Limb (tissue), 2 donors: Measurements from ENCODE around the gene FXYD3.

Source experiments
- DNase-seq, 2 donors: peaks; one replicate each; pipeline ENCODE4 v3.0.0-alpha.2; 2016; ENCODE audit errors: extremely low spot score in 2 of 2

The FXYD3 gene, protein sequence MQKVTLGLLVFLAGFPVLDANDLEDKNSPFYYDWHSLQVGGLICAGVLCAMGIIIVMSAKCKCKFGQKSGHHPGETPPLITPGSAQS

DNA sequence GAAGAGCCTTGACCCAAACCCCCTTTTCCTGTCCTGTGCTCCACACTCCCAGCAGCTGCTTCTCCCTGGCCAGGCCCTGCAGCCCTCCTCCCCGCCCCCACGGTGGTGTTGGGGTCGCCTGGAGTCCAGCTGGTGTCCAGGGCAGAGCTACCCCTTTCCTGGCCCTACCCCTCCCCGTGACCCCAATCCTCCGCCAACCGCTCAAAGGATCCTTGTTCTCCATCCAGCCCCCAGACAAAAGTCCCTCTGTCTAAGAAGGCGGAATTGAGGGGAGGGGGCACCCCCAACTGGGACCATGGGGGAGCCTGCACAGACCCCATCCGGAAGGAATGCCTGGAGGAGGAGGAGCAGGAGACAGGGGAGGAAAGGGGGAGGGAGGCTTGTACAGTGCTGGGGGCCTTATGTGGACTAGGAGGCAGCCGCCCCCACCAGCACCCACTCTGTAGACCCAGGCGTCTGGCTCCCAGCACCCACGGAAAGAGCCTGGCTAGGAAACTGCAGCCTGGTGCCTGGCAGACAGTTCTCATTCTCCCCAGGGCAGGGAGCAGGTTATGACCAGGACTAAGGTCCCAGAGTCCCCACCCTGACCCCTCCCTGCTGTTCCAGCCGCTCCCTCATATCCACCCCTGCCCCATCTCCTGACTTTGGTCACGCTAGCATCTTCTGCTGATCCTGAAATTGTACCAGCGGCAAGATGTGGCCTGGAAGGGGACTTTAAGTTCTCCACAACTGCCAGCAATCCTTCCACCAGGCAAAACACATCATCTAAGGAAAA lies at the start of gene FXYD3:
Gene FXYD3, plus strand, starts transcription at position 647 of the 775 bp plus-strand sequence. CDS start 3,554 bp downstream, outside the sequence.
- peak in 1 of 2 donors; percentile 78 for DNase-seq

GRCh38 chr19:35066121-35066520 lies 49.5 kb upstream of the FXYD3 start:
- DNase-seq = no peak

DNA sequence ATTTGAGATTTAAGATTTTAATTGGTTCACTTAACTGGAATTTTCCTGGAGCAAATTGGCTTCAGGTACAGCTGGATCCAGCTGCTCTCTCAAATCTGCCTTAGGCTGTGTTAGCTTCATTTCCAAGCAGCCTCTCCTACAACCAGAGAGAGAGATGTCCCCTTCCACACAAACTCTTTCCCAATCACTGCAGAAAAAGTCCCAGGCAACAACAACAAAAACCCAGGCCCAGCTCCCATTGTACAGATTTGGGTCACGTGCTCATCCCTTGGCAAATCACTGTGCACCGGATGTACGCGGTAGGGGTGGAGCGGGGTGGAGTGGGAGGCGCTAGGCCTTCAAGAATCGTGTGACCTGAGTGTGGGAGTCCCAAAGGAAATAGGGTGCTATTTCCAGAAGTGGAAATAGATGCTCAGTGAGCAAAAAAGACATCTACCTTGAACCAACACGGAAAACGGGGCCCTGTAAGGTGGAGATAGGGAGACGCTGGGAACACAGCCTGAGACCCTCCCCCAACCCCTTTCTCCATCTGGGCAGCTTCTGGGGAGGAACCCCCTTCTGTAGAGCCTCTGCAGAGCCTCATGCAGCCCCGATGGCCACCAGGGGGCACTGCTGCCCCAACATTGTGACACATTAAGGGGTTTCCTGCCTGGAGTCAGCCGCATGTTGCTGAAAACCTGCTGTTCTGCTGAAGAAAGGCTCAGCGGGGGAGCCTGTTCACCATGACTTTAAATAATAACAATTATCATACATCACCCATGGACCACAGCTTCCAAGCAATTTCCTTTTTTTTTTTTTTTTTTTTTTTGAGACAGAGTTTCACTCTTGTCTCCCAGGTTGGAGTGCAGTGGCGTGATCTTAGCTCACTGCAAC lies 48.7 kb upstream of the FXYD3 start:
- DNase-seq = peak; percentile 69 to 90

GRCh38 chr19:35068941-35069634 lies 46.5 kb upstream of the FXYD3 start:
- no peak for DNase-seq

GRCh38 chr19:35069696-35070095 lies 45.9 kb upstream of the FXYD3 start:
- DNase-seq = no peak

DNA sequence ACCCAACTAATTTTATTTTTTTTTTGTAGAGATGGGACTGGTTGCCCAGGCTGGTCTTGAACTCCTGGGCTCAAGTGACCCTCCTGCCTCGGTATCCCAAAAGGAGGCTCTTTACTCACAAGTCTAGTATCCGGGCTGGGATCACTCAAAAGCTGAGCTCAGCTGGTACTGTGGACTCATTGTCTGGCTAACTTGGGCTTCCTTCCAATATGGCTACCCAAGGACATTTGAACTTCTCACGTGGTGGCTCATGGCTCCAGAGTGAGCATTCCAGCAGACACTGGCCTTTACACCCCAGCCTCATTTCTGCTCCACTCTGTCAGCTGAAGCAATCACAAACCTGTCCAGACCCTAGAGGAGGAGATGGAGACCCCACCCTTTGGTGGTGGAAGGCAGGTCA lies 45.2 kb upstream of the FXYD3 start:
- DNase-seq = no peak

- DNase-seq = no peak
Observed at GRCh38 chr19:35073516-35073915, 42.1 kb upstream of the FXYD3 start.

DNA sequence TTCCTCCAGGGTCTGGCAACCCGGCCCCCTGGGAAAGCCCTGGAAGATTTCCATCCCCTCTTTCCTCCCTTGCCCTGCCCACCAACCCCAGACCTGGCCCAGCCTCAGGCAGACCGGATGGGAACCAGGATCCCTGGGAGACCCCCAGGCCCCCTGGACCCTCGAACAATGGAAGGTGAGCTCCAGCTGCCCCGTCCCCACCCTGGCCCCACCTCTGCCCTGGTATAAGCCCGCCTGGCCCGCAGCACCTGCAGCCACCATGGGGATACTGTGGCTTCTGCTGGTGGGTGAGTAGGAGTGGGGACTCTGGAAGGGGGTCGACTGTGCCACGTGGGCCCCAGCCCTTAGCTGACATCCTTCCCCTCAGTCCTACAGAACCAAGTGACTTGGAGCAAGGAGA lies 41.7 kb upstream of the FXYD3 start:
- DNase-seq = no peak

- no peak for DNase-seq
Observed at GRCh38 chr19:35074426-35075201, 41.0 kb upstream of the FXYD3 start.

GRCh38 chr19:35075202-35076025 lies 40.2 kb upstream of the FXYD3 start:
- no peak for DNase-seq

DNA sequence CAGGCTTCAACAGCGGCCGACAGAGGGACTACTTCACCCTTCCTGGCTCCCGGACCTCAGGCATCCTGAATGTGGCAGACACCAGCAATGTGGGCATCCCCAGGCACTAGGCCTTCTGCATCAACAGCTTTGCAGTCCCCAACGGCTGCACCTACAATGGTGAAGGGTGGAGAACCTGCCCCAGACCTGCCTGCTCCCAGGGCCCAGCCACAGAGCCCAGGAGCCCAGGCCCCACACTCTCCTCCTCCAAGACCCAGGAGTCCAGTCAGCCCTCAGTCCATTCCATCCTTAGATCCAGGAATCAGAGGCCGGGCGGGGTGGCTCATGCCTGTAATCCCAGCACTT lies 39.6 kb upstream of the FXYD3 start:
- no peak for DNase-seq

DNA sequence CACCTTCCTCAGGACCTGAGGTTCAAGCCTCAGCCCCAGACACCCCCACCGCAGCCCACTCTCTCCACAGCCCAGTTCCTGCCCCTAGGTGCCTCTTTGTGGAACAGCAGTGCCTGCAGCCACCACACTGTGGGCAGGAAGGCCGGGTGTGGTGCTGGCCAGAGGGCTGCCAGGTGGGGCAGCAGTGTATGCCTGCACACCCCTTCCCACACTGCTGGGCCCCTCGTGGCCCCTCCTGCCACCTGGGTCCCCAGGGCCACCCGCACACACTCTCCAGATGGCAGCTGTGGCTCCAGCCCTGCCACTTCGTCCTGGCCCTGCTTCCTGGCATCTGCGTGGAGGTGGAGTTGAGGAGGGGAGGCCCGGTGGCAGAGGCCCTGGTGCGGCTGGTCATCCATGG lies 39.0 kb upstream of the FXYD3 start:
- no peak for DNase-seq

GRCh38 chr19:35077411-35078223 lies 38.0 kb upstream of the FXYD3 start:
- no peak for DNase-seq

DNA sequence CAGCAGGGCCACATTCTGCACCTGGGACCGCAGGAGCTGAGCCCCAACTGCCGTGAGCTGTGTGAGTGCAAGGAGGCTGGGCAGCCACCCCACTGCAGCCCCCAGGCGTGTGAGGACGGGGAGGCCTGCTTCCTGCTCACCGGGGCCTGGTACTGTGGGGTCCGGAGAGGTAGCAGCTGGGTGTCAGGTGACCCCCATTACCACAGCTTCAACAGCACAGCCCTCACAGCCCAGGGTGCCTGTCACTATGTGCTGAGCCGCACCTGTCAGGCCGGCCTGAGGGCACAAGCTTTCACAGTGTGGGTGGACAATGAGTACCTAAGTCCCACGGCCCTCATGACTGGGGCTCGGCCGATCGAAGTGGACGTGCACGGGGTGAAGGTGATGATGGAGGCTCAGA lies 35.8 kb upstream of the FXYD3 start:
- DNase-seq = no peak

GRCh38 chr19:35080613-35081170 lies 34.9 kb upstream of the FXYD3 start:
- DNase-seq = no peak

DNA sequence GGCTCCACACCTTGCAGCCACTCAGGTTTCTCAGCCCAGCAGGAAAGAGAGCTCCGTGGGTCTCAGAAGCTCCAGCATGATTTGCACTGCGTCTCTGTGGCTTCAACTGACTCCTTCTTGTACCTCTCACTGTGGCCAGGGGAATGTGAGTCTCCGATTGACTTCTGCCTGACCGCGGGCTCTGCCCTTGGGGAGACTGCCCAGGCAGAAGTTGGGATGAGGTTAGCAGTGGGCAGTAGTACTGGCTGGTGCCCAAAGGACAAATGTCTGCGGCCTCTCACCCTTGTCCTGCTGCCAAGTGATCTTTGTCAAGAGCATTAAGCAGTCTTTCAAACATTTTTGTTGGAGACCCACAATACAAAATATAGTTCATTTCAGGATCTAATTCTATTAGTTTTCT lies 34.4 kb upstream of the FXYD3 start:
- DNase-seq = no peak

DNA sequence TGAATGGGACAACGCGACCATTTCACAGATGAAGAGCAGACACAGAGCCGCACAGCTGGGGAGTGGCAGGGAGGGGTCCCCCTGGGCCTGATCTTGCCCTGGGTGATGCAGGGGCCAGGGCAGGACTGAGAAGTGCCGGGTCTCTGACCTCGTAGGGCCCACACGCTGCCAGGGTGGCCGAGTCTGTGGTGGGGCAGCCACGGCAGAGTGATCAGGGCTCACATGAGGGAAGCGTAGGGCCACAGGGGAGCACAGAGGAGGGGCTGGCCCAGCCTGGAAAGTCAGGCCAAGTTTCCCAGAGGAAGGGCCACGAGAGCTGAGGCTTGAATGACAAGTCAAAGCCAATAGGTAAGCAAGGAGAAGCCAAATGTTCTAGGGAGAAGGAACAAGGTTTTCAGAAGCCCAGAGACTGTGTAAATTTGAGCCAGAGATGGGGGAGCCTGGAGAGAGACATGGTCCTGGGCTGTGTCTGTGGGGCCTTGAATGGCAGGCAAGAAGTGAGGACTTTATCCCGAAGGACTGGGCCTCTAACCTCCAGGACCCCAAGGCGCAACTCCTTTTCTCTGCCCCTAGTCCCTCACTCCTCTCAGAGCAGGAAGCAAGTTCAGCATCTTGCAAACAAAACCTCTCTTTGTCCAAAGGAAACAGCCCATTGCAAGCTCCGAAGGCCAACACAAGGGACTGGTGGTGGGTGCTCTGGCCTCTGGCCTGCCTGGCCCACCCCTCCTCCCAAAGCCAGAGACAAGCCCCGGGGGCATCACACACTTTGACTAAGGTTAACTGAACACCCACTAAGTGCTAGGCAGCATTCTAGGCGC lies 31.7 kb upstream of the FXYD3 start:
- no peak for DNase-seq

DNA sequence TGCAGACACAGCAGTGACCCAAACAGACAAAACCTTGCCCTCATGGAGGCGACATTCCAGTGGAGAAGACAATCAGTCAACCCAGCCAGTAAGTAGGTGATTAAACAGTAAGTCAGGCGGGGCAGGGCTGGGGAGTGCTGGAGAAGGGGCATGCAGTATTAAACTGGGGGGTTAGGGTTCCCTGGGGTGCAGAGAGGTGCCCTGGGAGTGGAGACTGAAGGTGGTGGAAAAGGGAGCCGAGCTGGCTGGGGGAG lies 31.2 kb upstream of the FXYD3 start:
- DNase-seq = no peak

GRCh38 chr19:35085947-35086346 lies 29.7 kb upstream of the FXYD3 start:
- no peak for DNase-seq
